ENCODE results near the gene AFF3. TPM values are rescaled to one million over a fixed set of nuclear protein-coding genes. Genes with fewer than 3 reads are reported as not detected.

Gene AFF3
- total and polyA plus RNA-seq, 2 of the 8 experiments (the other 6 are each of a cell fraction or from before 2014, with no cell fraction given), result 0.27 to 3.0 TPM

GRCh38 chr2:99898336-99899048, 243.9 kb downstream of the AFF3 start (continued):
- no peak for TF ChIP-seq CHD7 (IDR thresholded peaks at IDR 0.05; ENCODE audit: insufficient replicate concordance, low read length)
- no peak for TF ChIP-seq EP300 (IDR thresholded peaks at IDR 0.05; ENCODE audit: borderline replicate concordance in 1 of 2, low read depth in 2 of 2, low read length in 2 of 2)
- no peak for TF ChIP-seq POLR2A (IDR thresholded peaks at IDR 0.05; ENCODE audit: control extremely low read depth in 1 of 2, low read depth in 2 of 2, low read length in 2 of 2)
- TF ChIP-seq KDM5A (IDR thresholded peaks at IDR 0.05; ENCODE audit: low read length), result no peak
- no peak for TF ChIP-seq ASH2L (IDR thresholded peaks at IDR 0.05; ENCODE audit: low read length)
- TF ChIP-seq SIN3A (conservative IDR thresholded peaks at IDR 0.05 in 1 of 2, IDR thresholded peaks at IDR 0.05 in 1 of 2; ENCODE audit: low read depth in 1 of 2, low read length in 2 of 2), result no peak
- TF ChIP-seq BACH1 (IDR thresholded peaks at IDR 0.05; ENCODE audit: low read length), result no peak
- TF ChIP-seq SIRT6 (IDR thresholded peaks at IDR 0.05; ENCODE audit: low read length), result no peak
- no peak for TF ChIP-seq PHF8 (conservative IDR thresholded peaks at IDR 0.05; ENCODE audit: low read depth, low read length)
- TF ChIP-seq SIX5 (IDR thresholded peaks at IDR 0.05; ENCODE audit: low read depth, low read length), result no peak
- no peak for TF ChIP-seq GABPA (IDR thresholded peaks at IDR 0.05; ENCODE audit: borderline replicate concordance, insufficient read depth, low read length)
